Right lobe of liver (tissue), 6 donors: ENCODE measurements around the gene SYNRG. TPM values are rescaled to one million over a fixed set of nuclear protein-coding genes. Genes with fewer than 3 reads are reported as not detected.
A peak's percentile ranks its signal among the peaks of the same experiment; 100 is the strongest.

Experiments
- ATAC-seq, 4 donors: fragments of 200-7000 bp; cut with Tn5 transposase; one replicate each; pipeline ENCODE4 v1.9.1; 2020; ENCODE audit warnings: mild to moderate bottlenecking in 4 of 4, moderate library complexity in 4 of 4
- DNase-seq, 3 donors: peaks; one replicate each; pipeline ENCODE4 v3.0.0-alpha.2; 2020
- H3K27ac ChIP-seq, 3 donors: fragments of 200-600 bp; one replicate each; pipeline ENCODE4 v1.8.0; 2022
- H3K27me3 ChIP-seq, 2 donors: fragments of 200-600 bp; one replicate each; pipeline ENCODE4 v1.8.0; 2022
- H3K36me3 ChIP-seq, 4 donors: fragments of 200-600 bp; sonication (generic) in 1 of 4; one replicate each; pipeline versions ENCODE4 v1.5.1 to v1.8.0; 2017 to 2022; ENCODE audit warnings: control low read depth in 1 of 4
- H3K4me1 ChIP-seq, 4 donors: fragments of 200-600 bp; sonication (generic) in 1 of 4; one replicate each; pipeline versions ENCODE4 v1.5.1 to v1.8.0; 2017 to 2022; ENCODE audit warnings: control low read depth in 1 of 4
- H3K4me3 ChIP-seq, 3 donors: fragments of 200-600 bp; one replicate each; pipeline ENCODE4 v1.8.0; 2022
- H3K9me3 ChIP-seq, 4 donors: fragments of 200-600 bp; sonication (generic) in 1 of 4; one replicate each; pipeline versions ENCODE4 v1.5.1 to v1.8.0; 2017 to 2022; ENCODE audit warnings: control low read depth in 1 of 4
- CTCF ChIP-seq, 4 donors: fragments of 200-600 bp in 3 of 4; fragments of 450-650 bp in 1 of 4; IDR thresholded peaks; one replicate each; pipeline versions ENCODE4 v1.5.1 to v1.8.0; 2016 to 2022; ENCODE audit warnings: antibody characterized with exemption in 4 of 4, mild to moderate bottlenecking in 2 of 4
- POLR2A ChIP-seq: fragments of 450-650 bp; IDR thresholded peaks from one replicate; pipeline ENCODE4 v1.6.1; 2017; ENCODE audit warnings: antibody characterized with exemption, mild to moderate bottlenecking
- WGBS: methylation state at CpG from one replicate; pipeline ENCODE4 v1.1.6; 2018; ENCODE audit warnings: low coverage, low lambda C conversion rate; ENCODE audit not compliant: insufficient coverage; ENCODE audit errors: missing lambda C conversion rate; 5-methylcytosine and 5-hydroxymethylcytosine counted together
- intact Hi-C, 2 donors: fragments of 100-400 bp; cut with DNase I; formaldehyde crosslinking; loops; one replicate each; pipeline versions ENCODE4 v1.11.2 to v1.14.1; 2022
- total RNA-seq, 6 experiments: library from RNA; depleted of rRNA in 2 of 6; stranded (reverse); fragments of >200 nt in 2 of 6; fragmentation: NEBNext Ultra II Directional in 3 of 6; extraction: Animal tissue kit (Norgen Biotek cat#: 25700) in 3 of 6; gene quantifications; one replicate each; pipeline versions ENCODE4 v1.1.0 to v1.2.4, GENCODE V29; 2016 to 2023
- donor health status: DM: no; HTN: yes; CAD: no.
- donor health status: DM: no; HTN: no; CAD: no.
- donor health status: DM: no; HTN: no; CAD: no.
- donor health status: DM: no; HTN: yes; CAD: no.
- donor health status: DM: no; HTN: yes; CAD: no.

Gene SYNRG
- total RNA-seq, 6 experiments from 2014 or later = 9.0 to 16.2 (median 15.0) TPM

GRCh38 chr17:37607637-37608331 lies 1.4 kb downstream of the SYNRG start:
- Histone ChIP-seq H3K36me3 (no peaks in the 10 kb centered on the region), H3K9me3 (no peaks in the 10 kb centered on the region), H3K27ac (peak overlapping the region in 2 of 3 donors; percentile 87), H3K4me1 (peaks cover 0 to 3% (median 0%) of the 10 kb centered on the region in 4 donors), H3K27me3 (no peaks in the 10 kb centered on the region), H3K4me3 (peak overlapping the region; percentile 91 to 97 (median 94))
- TF ChIP-seq POLR2A = no peak
- TF ChIP-seq CTCF (IDR thresholded peaks at IDR 0.05) = no peak
- WGBS = 34% methylated on average over 22 of the region's 26 CpGs
- ATAC-seq (no peak), DNase-seq (peak in 2 of 3 donors; percentile 29 to 52)
- intact Hi-C loops = no loop called here

- no peaks in the 10 kb centered on the region for H3K27me3 ChIP-seq
- H3K4me3 ChIP-seq = no peak overlapping the region
- intact Hi-C loops = no loop called here
- H3K9me3 ChIP-seq = no peaks in the 10 kb centered on the region
- no peak for TF ChIP-seq POLR2A
- TF ChIP-seq CTCF (IDR thresholded peaks at IDR 0.05) = no peak
- no peak overlapping the region for H3K27ac ChIP-seq
- peaks cover 0 to 3% (median 0%) of the 10 kb centered on the region in 4 donors for H3K4me1 ChIP-seq
- ATAC-seq (no peak), DNase-seq (no peak)
- 64% methylated on average over 7 of the region's 7 CpGs for WGBS
- no peaks in the 10 kb centered on the region for H3K36me3 ChIP-seq
Measured at GRCh38 chr17:37605813-37606505, 3.3 kb downstream of the SYNRG start.

- TF ChIP-seq POLR2A (no peak), CTCF (IDR thresholded peaks at IDR 0.05) (no peak)
- H3K36me3 ChIP-seq = no peaks in the 10 kb centered on the region
- no peak overlapping the region for H3K4me3 ChIP-seq
- no peak overlapping the region for H3K27ac ChIP-seq
- no peaks in the 10 kb centered on the region for H3K9me3 ChIP-seq
- DNase-seq (no peak), ATAC-seq (no peak)
- peaks cover 0 to 3% (median 0%) of the 10 kb centered on the region in 4 donors for H3K4me1 ChIP-seq
- intact Hi-C loops = no loop called here
- no peaks in the 10 kb centered on the region for H3K27me3 ChIP-seq
- 79% methylated on average over 4 of the region's 4 CpGs for WGBS
Measured at GRCh38 chr17:37605081-37605480, 4.1 kb downstream of the SYNRG start.

DNA sequence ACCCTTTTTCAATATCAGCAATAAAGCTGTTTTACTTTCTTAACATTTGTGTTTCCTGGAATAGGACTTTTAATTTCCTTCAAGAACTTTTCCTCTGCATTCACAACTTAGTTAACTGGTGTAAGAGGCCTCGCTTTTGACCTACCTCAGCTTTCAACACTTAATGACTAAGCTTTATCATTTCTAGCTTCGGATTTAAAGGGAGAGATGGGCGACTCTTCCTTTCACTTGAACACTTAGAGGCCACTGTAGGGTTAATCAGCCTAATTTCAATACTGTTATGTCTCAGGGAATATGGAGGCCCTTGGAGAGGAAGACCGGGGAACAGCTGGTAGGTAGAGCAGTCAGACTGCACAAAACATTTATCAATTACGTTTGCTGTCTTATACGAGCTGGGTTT lies 4.7 kb downstream of the SYNRG start:
- DNase-seq (no peak), ATAC-seq (no peak)
- 67% methylated on average over 6 of the region's 6 CpGs for WGBS
- H3K36me3 ChIP-seq = no peaks in the 10 kb centered on the region
- no peaks in the 10 kb centered on the region for H3K4me1 ChIP-seq
- H3K27ac ChIP-seq = no peak overlapping the region
- no peak for TF ChIP-seq CTCF (IDR thresholded peaks at IDR 0.05)
- no peak for TF ChIP-seq POLR2A
- H3K4me3 ChIP-seq = no peak overlapping the region
- no peaks in the 10 kb centered on the region for H3K27me3 ChIP-seq
- no peaks in the 10 kb centered on the region for H3K9me3 ChIP-seq
- intact Hi-C loops = no loop called here
